CD14-positive monocyte (primary cell): ENCODE data around the gene ERICH3. TPM values are rescaled to one million over a fixed set of nuclear protein-coding genes. Genes with fewer than 3 reads are reported as not detected.
"Not testable (repeated sequence)": the region's sequence is repeated elsewhere in the genome, so short reads cannot be mapped to it uniquely, and the experiment has no call there.

Experiments used
- DNase-seq, 3 donors: peaks; one replicate each; pipeline ENCODE4 v3.0.0-alpha.2; 2011 to 2022
- H2AFZ ChIP-seq: 2 replicates; pipeline ENCODE4 v1.6.0; 2012; ENCODE audit warnings: mild to moderate bottlenecking, low read depth, low read length, inconsistent platforms; ENCODE audit not compliant: insufficient read depth, poor library complexity, severe bottlenecking
- H3K27ac ChIP-seq, 2 donors: 1 replicate in 1 of 2; 2 replicates in 1 of 2; pipeline ENCODE4 v1.5.1; 2012 to 2013; ENCODE audit warnings: low read length in 2 of 2, control low read depth in 1 of 2, inconsistent platforms in 1 of 2, low read depth in 1 of 2, mild to moderate bottlenecking in 1 of 2
- H3K27me3 ChIP-seq, 2 donors: one replicate each; pipeline versions ENCODE4 v1.6.0 to v1.6.1; 2011 to 2013; ENCODE audit warnings: low read length in 2 of 2; ENCODE audit not compliant: control insufficient read depth in 2 of 2, insufficient read depth in 2 of 2
- H3K36me3 ChIP-seq, 2 donors: replicated peaks in 1 of 2; 1 replicate in 1 of 2; 2 replicates in 1 of 2; pipeline versions ENCODE4 v1.5.1 to v1.6.1; 2012 to 2013; ENCODE audit warnings: low read length in 2 of 2, control low read depth in 1 of 2, inconsistent platforms in 1 of 2, mild to moderate bottlenecking in 1 of 2; ENCODE audit not compliant: insufficient read depth in 2 of 2, control insufficient read depth in 1 of 2
- H3K4me1 ChIP-seq, 2 donors: 1 replicate in 1 of 2; 2 replicates in 1 of 2; pipeline versions ENCODE4 v1.5.1 to v1.6.1; 2012 to 2013; ENCODE audit warnings: low read length in 2 of 2, control low read depth in 1 of 2, inconsistent platforms in 1 of 2, mild to moderate bottlenecking in 1 of 2, moderate library complexity in 1 of 2; ENCODE audit not compliant: insufficient read depth in 2 of 2, control insufficient read depth in 1 of 2
- H3K4me2 ChIP-seq: replicated peaks from 2 replicates; pipeline ENCODE3; 2012; ENCODE audit warnings: low read length, moderate library complexity, mild to moderate bottlenecking; ENCODE audit not compliant: poor library complexity, severe bottlenecking; ENCODE audit errors: extremely low read depth
- H3K4me3 ChIP-seq, 3 experiments: fragments of 200-600 bp in 1 of 3; sonication (generic) in 1 of 3; replicated peaks in 1 of 3; 1 replicate in 2 of 3; 2 replicates in 1 of 3; pipeline ENCODE4 v1.5.1; 2011 to 2013; ENCODE audit warnings: low read length in 3 of 3, mild to moderate bottlenecking in 3 of 3, control low read depth in 2 of 3, low read depth in 2 of 3, inconsistent platforms in 1 of 3, moderate library complexity in 1 of 3
- H3K79me2 ChIP-seq: 2 replicates; pipeline ENCODE4 v1.6.0; 2012; ENCODE audit warnings: mild to moderate bottlenecking, control low read depth, inconsistent platforms, low read length, moderate library complexity; ENCODE audit not compliant: insufficient read depth
- H3K9ac ChIP-seq: 2 replicates; pipeline ENCODE4 v1.6.0; 2017; ENCODE audit warnings: low read length, mild to moderate bottlenecking; ENCODE audit not compliant: insufficient read depth, poor library complexity, severe bottlenecking
- H3K9me3 ChIP-seq, 2 donors: replicated peaks in 1 of 2; 1 replicate in 1 of 2; 2 replicates in 1 of 2; pipeline versions ENCODE4 v1.5.1 to v1.6.1; 2012 to 2013; ENCODE audit warnings: low read length in 2 of 2, control low read depth in 1 of 2; ENCODE audit not compliant: control insufficient read depth in 1 of 2, insufficient read depth in 1 of 2
- H4K20me1 ChIP-seq: 2 replicates; pipeline ENCODE4 v1.6.0; 2012; ENCODE audit warnings: mild to moderate bottlenecking, low read length, control low read depth, moderate library complexity; ENCODE audit not compliant: insufficient read depth
- H3K27ac Mint-ChIP-seq, 7 donors: one replicate each; pipeline ENCODE4 v1.8.0; 2020; ENCODE audit warnings: mild to moderate bottlenecking in 7 of 7, mixed read lengths in 7 of 7, moderate library complexity in 6 of 7, inconsistent platforms in 2 of 7
- H3K27me3 Mint-ChIP-seq, 3 donors: one replicate each; pipeline ENCODE4 v1.8.0; 2021 to 2022; ENCODE audit warnings: low read depth in 3 of 3, mild to moderate bottlenecking in 3 of 3, mixed read lengths in 3 of 3, moderate library complexity in 3 of 3, inconsistent platforms in 1 of 3
- H3K36me3 Mint-ChIP-seq, 2 donors: one replicate each; pipeline ENCODE4 v1.8.0; 2020; ENCODE audit warnings: mixed read lengths in 2 of 2, inconsistent platforms in 1 of 2, mild to moderate bottlenecking in 1 of 2
- H3K4me1 Mint-ChIP-seq: one replicate; pipeline ENCODE4 v1.8.0; 2020; ENCODE audit warnings: mild to moderate bottlenecking, mixed read lengths
- H3K4me3 Mint-ChIP-seq, 2 donors: one replicate each; pipeline ENCODE4 v1.8.0; 2020; ENCODE audit warnings: mild to moderate bottlenecking in 2 of 2, mixed read lengths in 2 of 2, moderate library complexity in 1 of 2
- H3K9me3 Mint-ChIP-seq, 7 donors: one replicate each; pipeline ENCODE4 v1.8.0; 2020 to 2022; ENCODE audit warnings: mixed read lengths in 7 of 7, mild to moderate bottlenecking in 6 of 7, moderate library complexity in 6 of 7, inconsistent platforms in 2 of 7
- CTCF ChIP-seq: fragments of 200-600 bp; IDR thresholded peaks from one replicate; pipeline ENCODE4 v1.8.0; 2022; ENCODE audit warnings: antibody characterized with exemption, mild to moderate bottlenecking
- WGBS: methylation state at CpG from one replicate; pipeline ENCODE4 v1.1.5; 2013; ENCODE audit warnings: missing lambda C conversion rate; ENCODE audit not compliant: insufficient coverage; 5-methylcytosine and 5-hydroxymethylcytosine counted together
- intact Hi-C, 2 donors: fragments of 100-400 bp; cut with micrococcal nuclease; formaldehyde crosslinking; loops; one replicate each; pipeline versions ENCODE4 v1.15.0 to v1.15.1; 2023
- polyA plus RNA-seq, 3 donors: library from polyadenylated mRNA; depleted of rRNA in 1 of 3; unstranded in 2 of 3; stranded (reverse) in 1 of 3; fragments of 300-500 nt in 2 of 3; fragments of >200 nt in 1 of 3; fragmentation: Illumina TruSeq in 2 of 3; gene quantifications; 1 replicate in 2 of 3; 2 replicates in 1 of 3; pipeline ENCODE4 v1.2.3, GENCODE V29; 2012 to 2021

ERICH3 gene
- polyA plus RNA-seq, 3 donors, result not detected

DNA sequence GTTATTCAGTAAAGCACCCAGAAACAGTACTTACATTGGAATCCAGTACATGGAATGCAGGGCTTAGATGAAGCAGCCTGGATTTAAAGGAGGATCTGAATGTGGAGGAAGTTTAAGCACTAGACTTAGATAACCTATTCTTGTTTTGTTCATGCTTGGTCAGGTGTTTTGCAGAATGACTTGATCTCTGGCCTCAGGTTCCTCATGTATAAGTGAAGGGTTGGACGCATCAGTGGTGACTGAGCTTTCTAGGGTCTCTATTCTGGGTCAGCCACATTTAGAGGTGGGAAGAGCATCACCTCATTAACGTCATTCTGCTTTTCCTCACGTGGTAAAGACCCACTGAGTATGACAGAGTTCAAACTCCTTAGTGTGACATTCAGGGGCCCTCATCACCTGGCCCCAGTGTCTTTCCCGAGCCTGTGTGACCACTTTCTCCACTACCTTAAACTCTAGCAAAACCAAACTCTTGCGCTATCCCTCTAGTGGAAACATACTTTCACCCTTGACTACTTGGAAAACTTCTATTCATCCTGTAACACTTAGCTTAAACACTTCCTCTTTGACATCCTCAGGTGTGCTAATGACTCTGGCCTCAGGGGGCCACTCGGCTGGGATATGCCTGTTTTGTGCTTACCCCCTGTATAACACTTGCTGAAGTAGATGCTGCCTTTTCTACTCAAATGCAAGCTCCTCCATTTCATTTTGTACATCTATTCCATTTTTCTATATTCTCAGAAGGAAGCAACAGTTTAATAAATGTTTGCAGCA, 871 bp upstream of the ERICH3 start:
- 78% methylated on average over 6 of the region's 6 CpGs for WGBS
- no peak overlapping the region for H3K27ac ChIP-seq
- no peaks in the 10 kb centered on the region for H4K20me1 ChIP-seq
- peaks cover 16 to 20% (median 16%) of the 10 kb centered on the region in 3 donors for H3K27me3 Mint-ChIP-seq
- peak overlapping the region in 1 of 2 donors; percentile 80 for H3K4me3 Mint-ChIP-seq
- no peaks in the 10 kb centered on the region for H3K79me2 ChIP-seq
- H3K9ac ChIP-seq, result no peak overlapping the region
- no peak overlapping the region for H3K4me2 ChIP-seq
- H3K36me3 ChIP-seq, result no peaks in the 10 kb centered on the region
- H3K4me1 Mint-ChIP-seq, result peaks cover 8% of the 10 kb centered on the region
- peaks cover 0 to 27% of the 10 kb centered on the region in 2 donors for H3K27me3 ChIP-seq
- no peaks in the 10 kb centered on the region for H3K36me3 Mint-ChIP-seq
- H3K27ac Mint-ChIP-seq, result peak overlapping the region in 1 of 7 donors; percentile 24
- peaks cover 3 to 7% of the 10 kb centered on the region in 2 donors for H3K9me3 ChIP-seq
- DNase-seq, result no peak
- peaks cover 6 to 14% (median 9%) of the 10 kb centered on the region in 7 donors for H3K9me3 Mint-ChIP-seq
- TF ChIP-seq CTCF, result no peak
- intact Hi-C loops, result no loop called here
- H2AFZ ChIP-seq, result no peak overlapping the region
- H3K4me1 ChIP-seq, result peaks cover 5 to 8% of the 10 kb centered on the region in 2 donors
- no peak overlapping the region for H3K4me3 ChIP-seq

- H3K4me1 Mint-ChIP-seq, H3K36me3 ChIP-seq, H3K4me3 Mint-ChIP-seq, H4K20me1 ChIP-seq, H3K36me3 Mint-ChIP-seq, H3K4me2 ChIP-seq, H3K4me3 ChIP-seq, intact Hi-C loops, DNase-seq, H3K27ac ChIP-seq, H3K9me3 ChIP-seq, H3K27ac Mint-ChIP-seq, H2AFZ ChIP-seq, H3K79me2 ChIP-seq, H3K9ac ChIP-seq, H3K4me1 ChIP-seq: not testable (repeated sequence)
- H3K9me3 Mint-ChIP-seq, result peaks cover 8 to 15% (median 12%) of the 10 kb centered on the region in 7 donors
- peaks cover 0 to 27% of the 10 kb centered on the region in 2 donors for H3K27me3 ChIP-seq
- WGBS, result no CpG with 5 or more reads among the region's 3 CpGs
- peaks cover 16 to 20% (median 16%) of the 10 kb centered on the region in 3 donors for H3K27me3 Mint-ChIP-seq
Observed at GRCh38 chr1:74670866-74671265, 2.7 kb downstream of the ERICH3 start.
